ENCODE data around the gene SEMA3F.

GRCh38 chr3:50202353-50203112 lies 47.4 kb downstream of the SEMA3F start:
- no peak for TF ChIP-seq CTCF (IDR thresholded peaks at IDR 0.05; ENCODE audit: low read depth, low read length, missing input control)
- no peak for TF ChIP-seq RAD21 (IDR thresholded peaks at IDR 0.05)
- TF ChIP-seq TAF1 (conservative IDR thresholded peaks at IDR 0.05) = no peak

Measured in liver (tissue), 3 donors.